HG02759 (cell line): Measurements from ENCODE around the gene DENND5A.
"Not testable (repeated sequence)": the region's sequence is repeated elsewhere in the genome, so short reads cannot be mapped to it uniquely, and the experiment has no call there.

ENCODE experiments used
- ATAC-seq: cut with Tn5 transposase; IDR thresholded peaks from one replicate; pipeline ENCODE4 v1.9.1; 2021; ENCODE audit warnings: mild to moderate bottlenecking, moderate library complexity; ENCODE audit not compliant: unreplicated experiment

Gene DENND5A

DNA sequence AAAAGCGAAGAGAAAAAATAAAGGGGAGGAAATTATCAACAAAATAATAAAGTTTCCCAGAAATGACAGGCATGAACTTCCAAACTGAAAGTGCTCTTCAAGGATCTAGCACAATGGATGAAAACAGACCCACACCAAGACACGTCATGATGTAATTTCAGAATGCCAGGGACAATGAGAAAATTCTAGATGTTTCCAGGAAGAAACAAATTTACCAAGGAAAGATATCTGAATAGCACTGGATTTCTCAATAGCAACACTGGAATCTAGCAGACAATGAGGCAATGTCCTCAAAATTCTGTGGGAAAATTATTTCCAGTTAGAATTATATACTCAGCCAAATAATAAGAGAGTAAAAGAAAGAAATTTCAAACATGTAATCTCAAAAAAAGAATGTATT, 46.0 kb downstream of the DENND5A start:
- ATAC-seq: no peak

DNA sequence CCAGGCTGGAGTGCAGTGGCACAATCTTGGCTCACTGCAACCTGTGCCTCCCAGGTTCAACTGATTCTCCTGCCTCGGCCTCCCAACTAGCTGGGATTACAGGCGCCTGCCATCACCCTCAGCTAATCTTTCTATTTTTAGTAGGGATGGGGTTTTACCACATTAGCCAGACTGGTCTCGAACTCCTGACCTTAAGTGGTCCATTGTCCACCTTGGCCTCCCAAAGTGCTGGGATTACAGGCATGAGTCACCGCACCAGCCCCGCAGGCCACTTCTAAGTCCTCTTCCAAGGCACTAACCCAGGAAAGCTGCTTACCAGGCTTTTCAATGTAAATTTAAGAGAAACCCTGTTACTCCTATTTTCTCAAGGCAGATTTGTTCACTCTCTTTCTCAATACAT, 50.4 kb downstream of the DENND5A start:
- ATAC-seq: no peak

DNA sequence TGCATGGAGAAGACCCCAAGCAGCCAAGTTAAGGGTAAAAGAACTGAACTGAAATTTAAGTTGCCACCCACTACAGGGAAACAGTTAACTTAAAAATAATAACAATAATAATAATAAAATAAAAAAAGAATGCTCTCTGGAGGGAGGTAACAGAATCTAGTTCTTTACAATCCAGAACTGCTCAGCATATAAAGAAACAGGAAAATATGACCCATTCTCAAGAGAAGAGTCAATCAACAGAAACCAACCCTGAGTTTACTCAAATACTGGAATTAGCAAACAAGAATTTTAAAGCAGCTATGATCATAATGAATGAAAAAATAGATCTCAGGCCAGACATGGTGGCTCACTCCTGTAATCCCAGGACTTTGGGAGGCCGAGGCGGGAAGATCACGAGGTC, 53.8 kb downstream of the DENND5A start:
- ATAC-seq: no peak

DNA sequence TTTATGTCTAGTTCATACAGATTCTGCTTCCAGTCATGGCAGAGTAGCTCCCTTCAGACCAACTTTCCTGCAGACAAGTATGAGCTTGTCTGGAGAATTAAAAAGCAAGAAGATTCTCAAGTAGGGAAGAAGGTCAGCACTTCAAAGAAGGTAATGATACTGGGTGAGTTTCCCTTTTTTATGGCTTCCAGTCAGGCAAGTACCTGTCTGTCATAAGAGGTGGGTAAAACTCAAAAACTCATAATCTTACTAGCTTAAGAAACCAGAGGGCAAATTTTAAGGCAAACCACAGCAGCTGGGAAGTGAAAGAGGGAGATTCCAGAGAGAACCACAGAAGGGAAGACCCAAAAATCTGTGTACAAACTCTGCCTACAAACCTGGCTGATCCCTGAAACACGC, 54.2 kb downstream of the DENND5A start:
- ATAC-seq: no peak

DNA sequence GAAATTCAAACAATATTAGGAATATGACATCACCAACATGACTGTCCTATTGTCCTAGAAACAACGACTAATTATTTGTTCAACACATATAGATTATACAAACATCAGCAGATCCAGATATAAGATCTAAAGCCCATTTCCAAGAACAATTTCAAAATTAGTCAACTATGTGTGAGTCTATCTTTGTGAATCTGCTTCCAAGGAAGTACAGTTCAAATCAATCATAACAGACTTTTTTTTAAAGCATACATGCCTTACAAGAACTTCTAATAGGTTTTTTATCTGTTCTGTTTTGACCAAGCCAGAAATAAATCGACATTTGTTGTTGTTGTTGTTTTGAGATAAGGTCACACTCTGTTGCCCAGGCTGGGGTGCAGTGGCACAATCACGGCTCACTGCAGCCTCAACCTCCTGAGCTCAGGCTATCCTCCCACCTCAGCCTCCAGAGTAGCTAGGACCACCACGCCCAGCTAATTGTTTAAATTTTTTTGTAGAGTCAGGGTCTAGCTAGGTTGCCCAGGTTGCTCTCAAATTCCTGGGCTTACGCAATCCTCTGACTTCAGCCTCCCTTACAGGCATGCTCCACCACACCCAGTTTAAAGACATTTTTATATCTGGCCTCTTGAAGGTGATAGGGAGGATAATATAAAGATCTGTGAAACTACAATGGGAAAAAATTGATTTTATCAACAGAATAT, 54.8 kb downstream of the DENND5A start:
- ATAC-seq: no peak

DNA sequence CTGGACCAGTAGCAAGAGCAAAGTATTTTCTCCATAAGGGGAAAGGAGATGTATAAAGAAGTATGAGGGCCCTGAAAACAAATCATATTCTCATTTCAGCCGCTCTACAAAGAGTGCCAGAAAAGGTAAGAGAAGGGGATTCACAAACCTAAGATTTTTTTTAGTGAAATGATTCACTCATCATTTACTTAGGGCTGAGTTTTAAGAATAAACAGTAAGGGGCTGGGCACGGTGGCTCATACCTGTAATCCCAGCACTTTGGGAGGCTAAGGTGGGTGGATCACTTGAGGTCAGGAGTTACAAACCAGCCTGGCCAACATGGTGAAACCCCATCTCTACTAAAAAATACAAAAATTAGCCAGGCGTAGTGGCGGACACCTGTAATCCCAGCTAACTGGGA, 55.5 kb downstream of the DENND5A start:
- peak; percentile 27 for ATAC-seq

DNA sequence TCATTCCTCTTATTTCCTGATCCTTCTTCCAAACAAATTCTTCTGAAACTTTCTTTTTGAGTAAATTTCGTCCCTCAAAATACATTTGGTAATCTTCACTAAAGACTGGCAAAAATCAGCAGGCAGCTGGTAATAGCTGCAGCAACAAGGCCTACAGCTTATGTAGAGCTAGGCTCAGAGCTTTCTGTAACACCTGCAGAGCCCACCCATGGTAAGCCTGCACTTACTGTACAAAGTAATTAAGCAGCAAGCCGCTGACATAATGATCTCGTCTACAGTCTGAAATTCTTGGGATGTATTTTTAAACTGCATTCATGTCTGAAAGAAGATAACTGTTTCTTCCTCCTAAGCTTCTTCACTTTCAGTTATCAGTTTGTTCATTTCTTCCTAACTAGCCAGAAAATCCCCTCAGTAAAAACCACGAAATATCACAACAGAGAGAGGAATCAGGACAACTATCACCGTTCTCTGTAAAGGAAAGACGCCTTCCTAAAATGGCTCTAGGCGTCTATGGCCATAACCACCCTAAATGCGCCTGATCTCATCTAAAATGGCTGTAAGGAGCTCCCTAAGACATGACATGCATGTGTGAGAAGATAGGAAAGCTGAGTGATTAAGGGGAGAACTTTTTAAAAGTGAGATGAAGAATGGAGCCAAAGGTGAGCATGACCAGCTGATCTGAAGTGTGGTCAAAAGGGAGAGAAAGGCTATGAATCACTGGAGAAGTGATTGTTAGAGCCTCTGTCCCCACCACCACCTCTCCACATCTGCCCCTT, 56.2 kb downstream of the DENND5A start:
- ATAC-seq: peak; percentile 45

DNA sequence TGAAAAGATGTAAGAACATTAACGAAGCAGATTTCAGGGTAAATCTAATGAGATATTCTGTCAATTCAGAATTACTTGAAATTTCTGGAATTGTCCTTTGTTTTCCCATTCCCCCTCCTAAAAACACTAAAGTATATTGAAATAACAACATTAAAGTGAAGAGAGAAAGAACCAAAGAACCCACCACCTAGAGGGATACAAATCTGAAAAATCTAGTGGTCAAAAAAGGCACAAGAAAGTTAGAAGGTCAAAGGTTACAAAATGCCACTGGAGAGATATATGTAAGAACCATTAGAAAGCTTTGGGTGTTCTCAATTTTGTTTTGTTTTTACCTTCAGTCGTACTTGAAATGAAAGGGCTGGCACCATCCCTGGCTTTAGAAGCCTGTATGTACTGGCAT, 57.9 kb downstream of the DENND5A start:
- ATAC-seq: no peak

DNA sequence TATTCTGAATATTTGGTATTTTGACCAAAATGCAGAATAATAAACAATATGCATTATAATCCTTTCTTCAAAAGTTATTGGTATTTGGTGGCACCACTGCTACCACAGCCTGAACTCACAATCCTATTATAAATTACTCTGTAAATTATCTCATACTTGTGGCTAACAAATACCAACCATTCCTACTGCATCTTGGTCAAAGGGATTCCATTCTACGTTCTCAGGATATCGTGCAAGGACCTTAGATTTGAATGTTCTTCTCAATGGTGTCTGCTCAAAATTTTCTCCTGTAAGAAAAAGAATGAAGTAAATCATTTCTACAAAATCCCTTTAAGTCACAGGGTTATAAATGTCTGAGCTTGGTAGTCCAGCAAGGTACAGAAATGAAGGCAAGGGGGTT, 58.7 kb downstream of the DENND5A start:
- no peak for ATAC-seq

DNA sequence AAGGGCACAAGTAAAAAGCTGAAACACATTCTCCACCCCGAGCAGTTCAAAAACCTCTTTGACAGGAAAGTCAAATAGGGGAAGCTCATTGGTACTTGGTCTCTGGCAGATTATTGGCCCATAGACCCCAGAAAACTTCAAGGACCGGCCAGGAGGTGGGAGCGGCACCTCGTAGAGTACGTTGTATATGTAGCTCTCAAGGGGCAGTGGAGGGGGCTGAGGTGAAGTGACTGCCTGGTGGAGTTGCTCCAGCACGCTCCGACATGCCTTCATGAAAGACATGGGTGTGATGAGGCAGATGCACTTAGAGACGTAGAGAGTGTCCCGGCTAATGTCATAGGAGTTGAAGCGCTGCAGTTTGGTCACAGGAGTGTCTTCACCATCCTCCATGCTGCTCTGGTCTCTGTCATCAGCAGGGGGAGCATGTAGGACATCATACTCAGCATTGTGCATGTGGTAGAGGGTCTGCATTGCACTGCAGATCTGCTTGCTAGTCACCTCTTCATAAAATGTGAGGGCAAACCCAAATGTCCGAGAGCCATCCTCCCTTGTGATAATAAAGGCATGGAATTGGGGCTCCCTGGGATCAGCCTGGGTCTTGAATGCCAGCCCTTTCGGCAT, 61.3 kb downstream of the DENND5A start:
- no peak for ATAC-seq

DNA sequence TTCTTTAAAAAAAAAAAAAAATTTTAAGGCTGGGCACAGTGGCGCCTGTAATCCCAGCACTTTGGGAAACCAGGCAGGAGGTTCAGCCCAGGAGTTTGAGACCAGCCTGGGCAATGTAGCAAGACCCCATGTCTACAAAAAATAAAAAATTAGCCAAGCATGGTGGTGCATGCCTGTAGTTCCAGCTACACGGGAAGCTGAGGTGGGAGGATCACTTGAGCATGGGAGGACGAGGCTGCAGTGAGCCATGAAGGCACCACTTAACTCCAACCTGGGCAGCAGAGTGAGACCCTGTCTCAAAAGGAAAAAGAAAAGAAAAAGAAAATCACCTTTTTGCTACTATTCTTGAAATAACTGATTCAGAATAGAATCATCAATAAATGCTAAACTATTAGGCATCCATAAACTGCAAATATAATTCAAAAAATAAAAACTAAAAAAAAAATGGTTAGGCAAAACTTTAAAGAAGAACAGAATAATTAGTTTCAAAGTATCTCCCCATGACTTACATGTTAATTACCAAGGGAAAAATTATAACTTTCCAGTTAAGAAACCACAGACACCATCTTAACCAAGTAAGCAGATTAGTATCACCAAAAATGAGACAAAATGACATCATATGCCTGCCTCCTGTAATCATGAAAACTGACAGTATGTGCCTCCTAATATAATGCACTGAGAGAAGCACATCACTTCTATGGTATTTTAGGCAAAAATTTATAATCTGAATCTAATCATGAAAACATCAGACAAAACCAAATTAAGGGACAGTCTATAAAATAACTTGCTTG, 63.6 kb downstream of the DENND5A start:
- no peak for ATAC-seq

DNA sequence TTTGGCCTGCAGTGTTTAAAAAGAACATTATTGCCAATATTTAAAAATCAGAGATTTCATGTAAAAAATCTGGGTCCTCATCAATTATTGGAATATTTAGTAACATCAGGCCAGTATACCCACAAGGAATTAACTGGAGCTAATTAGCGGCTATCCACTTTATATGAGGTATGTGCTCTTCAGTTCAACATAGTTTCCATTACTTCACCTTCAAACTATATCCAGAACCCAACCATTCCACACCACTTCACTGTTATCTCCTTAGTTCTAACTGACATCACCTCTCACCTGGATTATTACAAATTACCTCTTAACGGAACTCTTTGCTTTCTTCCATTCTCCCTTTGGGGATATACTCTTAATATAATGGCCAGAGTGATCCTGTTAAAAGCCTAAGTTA, 64.7 kb downstream of the DENND5A start:
- ATAC-seq: no peak

DNA sequence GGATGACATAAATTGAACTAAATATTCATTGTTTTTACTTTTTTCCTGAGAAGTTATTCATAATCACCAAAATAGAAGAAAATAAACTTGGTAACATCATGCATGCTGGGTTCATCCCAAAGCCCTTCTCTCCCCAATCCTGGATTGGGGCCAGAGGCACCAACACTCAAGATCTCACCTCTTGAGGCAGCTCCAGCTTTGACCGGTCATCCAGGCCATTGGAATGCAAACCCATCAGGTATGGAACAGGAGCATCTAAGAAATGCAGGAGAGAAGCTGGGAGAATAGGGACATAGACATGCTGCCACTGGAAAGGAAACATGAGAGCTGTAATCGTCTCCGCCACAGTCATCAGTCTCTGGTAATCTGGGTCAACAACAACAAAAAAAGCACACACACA, 71.8 kb downstream of the DENND5A start:
- no peak for ATAC-seq

DNA sequence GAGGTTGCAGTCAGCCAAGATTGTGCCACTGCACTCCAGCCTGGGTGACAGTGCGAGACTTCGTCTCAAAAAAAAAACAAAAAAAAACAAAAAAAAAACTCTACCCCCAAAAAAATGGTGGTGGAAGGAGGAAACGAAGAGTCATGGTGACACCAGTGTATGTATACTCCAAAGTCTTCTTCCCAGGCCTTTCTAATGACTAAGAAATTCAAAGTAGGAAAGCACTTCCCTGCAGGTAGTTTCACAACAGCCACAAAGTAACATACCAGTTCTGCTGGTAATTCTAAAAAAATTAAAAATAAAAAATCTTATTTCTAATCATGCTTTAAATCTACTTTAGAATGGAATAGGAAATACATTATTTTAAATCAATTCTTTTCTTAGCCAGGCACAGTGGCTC, 72.6 kb downstream of the DENND5A start:
- no peak for ATAC-seq

DNA sequence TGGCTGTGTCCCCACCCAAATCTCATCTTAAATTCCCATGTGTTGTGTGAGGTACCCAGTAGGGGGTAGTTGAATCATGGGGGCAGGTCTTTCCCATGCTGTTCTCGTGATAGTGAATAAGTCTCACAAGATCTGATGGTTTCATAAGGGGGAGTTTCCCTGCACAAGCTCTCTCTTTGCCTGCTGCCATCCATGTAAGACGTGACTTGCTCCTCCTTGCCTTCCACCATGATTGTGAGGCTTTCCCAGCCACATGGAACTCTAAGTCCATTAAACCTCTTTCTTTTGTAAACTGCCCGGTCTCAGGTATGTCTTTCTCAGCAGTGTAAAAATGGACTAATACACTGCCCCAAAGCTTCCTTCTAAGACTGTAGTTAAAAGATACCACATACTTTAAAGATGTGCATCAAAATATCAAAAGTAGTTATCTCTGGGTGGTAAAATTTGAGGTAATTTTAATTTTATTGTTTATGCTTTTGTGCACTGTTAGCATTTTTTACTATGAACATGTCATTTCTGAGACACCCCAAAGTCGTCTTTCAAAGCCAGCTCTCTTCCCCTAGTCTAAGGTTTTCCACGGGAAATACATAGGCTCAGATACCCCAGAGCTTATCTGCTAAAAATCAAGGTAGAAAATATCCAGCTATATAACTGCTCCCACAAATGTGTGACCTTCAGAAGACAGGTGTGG, 74.7 kb downstream of the DENND5A start:
- ATAC-seq: not testable (repeated sequence)

DNA sequence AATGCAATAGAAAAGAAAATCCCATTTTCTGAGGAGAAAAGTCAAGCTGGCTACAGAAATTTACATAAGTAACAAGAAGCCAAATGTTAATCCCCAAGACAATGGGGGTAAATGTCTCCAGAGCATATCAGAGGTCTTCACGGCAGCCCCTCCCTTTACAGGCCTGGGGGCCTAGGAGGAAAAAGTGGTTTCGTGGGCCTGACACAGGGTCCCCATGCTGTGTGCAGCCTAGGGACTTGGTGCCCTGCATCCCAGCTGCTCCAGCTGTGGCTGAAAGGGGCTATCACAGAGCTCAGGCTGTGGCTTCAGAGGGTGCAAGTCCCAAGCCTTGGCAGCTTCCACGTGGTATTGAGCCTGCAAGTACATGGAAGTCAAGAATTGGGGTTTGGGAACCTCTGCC, 76.3 kb downstream of the DENND5A start:
- ATAC-seq: not testable (repeated sequence)

DNA sequence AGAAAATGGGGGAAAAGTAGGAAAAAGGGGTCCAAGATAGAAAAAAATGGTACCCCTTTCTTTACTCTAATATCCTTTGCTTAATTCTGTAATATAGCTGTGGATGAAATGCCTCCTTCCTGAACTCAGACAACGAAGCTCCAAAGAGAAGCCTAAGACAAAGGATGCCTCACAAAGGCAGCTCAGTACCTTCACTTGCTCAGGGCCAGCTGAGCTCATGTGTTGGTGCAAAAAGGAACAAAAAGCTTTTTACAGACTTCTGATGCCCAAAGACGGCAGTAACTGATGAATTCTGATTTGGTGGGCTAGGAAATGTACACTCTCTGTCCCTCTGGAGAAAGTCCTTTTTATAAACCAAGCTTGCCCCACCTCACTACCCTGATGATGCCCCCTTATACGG, 77.5 kb downstream of the DENND5A start:
- ATAC-seq: no peak

DNA sequence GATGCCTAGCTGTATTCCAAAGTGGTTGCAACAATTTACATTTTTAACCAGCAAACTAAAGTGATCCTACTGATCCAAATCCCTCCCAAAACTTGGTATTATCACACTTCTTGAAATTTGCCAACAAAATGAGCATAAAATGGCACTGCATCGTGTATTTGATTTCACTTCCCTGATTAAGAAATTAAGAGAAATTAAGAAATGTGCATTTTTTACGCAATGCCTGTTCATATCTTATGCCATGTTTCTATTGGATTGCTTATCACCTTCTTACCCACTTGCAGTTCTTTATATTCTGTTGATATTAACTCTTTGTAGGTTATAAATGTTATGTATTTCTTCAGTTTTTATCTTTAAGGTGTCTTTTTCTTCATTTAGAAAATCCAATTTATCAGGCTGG, 80.6 kb downstream of the DENND5A start:
- no peak for ATAC-seq

DNA sequence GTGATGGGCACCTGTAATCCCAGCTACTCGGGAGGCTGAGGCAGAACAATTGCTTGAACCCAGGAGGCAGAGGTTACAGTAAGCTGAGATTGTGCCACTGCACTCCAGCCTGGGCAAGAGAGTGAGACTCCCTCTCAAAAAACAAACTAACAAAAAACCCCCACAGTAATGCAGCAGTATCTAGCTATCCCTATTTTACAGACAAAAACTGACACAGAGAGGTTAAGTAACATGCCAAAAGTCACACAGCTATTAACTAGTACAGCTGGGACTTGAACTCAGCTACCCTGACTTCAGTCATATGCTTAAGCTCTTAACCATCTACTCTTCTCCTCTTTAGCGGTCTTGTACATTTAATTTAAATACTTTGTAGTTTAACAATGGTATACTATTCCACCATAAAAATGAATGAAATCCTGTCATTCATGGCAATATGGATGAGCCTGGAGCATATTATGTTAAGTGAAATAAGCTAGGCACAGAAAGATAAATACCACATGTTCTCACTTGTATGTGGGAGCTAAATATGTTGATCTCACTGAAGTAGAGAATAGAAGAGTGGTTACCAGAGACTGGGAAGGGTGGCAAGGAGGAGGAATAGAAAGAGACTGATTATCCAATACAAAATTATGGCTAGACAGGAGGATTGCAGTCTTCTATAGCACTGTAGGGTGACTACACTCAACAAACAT, 82.8 kb downstream of the DENND5A start:
- no peak for ATAC-seq

DNA sequence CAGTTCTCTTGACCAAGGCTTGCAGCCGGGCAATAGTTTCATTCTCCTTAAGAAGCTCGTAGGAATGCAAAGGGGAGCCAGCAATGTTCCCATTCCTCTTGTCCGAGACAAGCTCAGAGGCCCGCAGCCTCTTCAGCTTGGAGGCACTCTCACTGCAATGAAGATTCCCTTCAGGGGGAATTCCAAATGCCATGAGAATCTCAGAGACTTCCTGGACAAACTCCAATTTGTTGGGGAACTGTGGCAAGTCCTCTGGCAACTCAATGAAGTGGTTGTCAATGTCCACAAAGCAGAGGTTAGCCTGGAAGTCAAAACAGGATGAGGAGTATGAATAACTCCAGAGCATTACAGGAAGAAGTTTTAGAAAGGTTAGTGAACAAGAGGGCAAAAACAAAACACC, 84.4 kb downstream of the DENND5A start:
- ATAC-seq: no peak
